ENCODE measurements around the gene DNAJB8. TPM values are rescaled to one million over a fixed set of nuclear protein-coding genes. Genes with fewer than 3 reads are reported as not detected.

The DNAJB8 gene
- total and polyA plus RNA-seq, 4 donors, result not detected

GRCh38 chr3:128455116-128455515 is 11.6 kb downstream of the DNAJB8 start (continued):
- TF ChIP-seq REST (IDR thresholded peaks at IDR 0.05), result no peak
- TF ChIP-seq NR2F2 (IDR thresholded peaks at IDR 0.05), result no peak
- no peak for TF ChIP-seq JUND (IDR thresholded peaks at IDR 0.05)
- no peak for TF ChIP-seq CTCF (IDR thresholded peaks at IDR 0.05; ENCODE audit: low read depth, low read length, missing input control)
- TF ChIP-seq SP1 (IDR thresholded peaks at IDR 0.05), result no peak
- no peak for TF ChIP-seq HNF4A (conservative IDR thresholded peaks at IDR 0.05)
- TF ChIP-seq RAD21 (IDR thresholded peaks at IDR 0.05), result no peak
- no peak for TF ChIP-seq HNF4G (IDR thresholded peaks at IDR 0.05)

DNA sequence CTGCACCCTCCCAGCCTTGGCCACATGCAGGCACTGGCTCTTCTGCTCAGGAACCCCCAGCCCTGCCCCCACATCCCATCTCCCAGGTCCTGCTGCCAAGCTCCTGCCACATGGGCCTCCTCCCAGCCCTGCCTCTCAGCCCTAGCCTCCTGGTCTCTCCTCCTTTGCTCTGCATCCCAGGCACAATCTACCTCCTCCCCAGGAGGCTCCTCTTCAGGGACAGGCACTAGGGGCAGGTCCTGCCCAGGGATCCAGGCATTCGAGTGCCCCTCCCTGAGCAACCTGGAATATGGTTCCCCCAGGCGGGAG is 12.4 kb downstream of the DNAJB8 start:
- no peak overlapping the region for H3K9ac ChIP-seq (ENCODE audit: low read depth in 1 of 2, low read length in 2 of 2)
- no peak overlapping the region for H3K4me3 ChIP-seq (ENCODE audit: low read depth in 1 of 3, low read length in 3 of 3)
- H3K9me3 ChIP-seq (ENCODE audit: control insufficient read depth in 4 of 4, low read length in 3 of 4), result no peaks in the 10 kb centered on the region
- no peaks in the 10 kb centered on the region for H3K36me3 ChIP-seq (ENCODE audit: control insufficient read depth in 4 of 4, insufficient read depth in 3 of 4, low read depth in 1 of 4, low read length in 3 of 4)
- TF ChIP-seq, protein P1, sequence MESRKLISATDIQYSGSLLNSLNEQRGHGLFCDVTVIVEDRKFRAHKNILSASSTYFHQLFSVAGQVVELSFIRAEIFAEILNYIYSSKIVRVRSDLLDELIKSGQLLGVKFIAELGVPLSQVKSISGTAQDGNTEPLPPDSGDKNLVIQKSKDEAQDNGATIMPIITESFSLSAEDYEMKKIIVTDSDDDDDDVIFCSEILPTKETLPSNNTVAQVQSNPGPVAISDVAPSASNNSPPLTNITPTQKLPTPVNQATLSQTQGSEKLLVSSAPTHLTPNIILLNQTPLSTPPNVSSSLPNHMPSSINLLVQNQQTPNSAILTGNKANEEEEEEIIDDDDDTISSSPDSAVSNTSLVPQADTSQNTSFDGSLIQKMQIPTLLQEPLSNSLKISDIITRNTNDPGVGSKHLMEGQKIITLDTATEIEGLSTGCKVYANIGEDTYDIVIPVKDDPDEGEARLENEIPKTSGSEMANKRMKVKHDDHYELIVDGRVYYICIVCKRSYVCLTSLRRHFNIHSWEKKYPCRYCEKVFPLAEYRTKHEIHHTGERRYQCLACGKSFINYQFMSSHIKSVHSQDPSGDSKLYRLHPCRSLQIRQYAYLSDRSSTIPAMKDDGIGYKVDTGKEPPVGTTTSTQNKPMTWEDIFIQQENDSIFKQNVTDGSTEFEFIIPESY (IDR thresholded peaks at IDR 0.05), result no peak
- TF ChIP-seq HNF4A (conservative IDR thresholded peaks at IDR 0.05) (no peak), CTCF (IDR thresholded peaks at IDR 0.05; ENCODE audit: low read depth, low read length, missing input control) (no peak), ATF3 (IDR thresholded peaks at IDR 0.05) (no peak), FOXA1 (IDR thresholded peaks at IDR 0.05) (no peak), EGR1 (IDR thresholded peaks at IDR 0.05; ENCODE audit: low read depth in 2 of 2) (no peak), JUND (IDR thresholded peaks at IDR 0.05) (no peak), FOXA2 (IDR thresholded peaks at IDR 0.05) (no peak), NR2F2 (IDR thresholded peaks at IDR 0.05) (no peak), HNF4G (IDR thresholded peaks at IDR 0.05) (no peak), SP1 (IDR thresholded peaks at IDR 0.05) (no peak), GABPA (IDR thresholded peaks at IDR 0.05 in 1 of 2, conservative IDR thresholded peaks at IDR 0.05 in 1 of 2) (no peak), RXRA (IDR thresholded peaks at IDR 0.05) (no peak), TAF1 (conservative IDR thresholded peaks at IDR 0.05) (no peak), REST (IDR thresholded peaks at IDR 0.05) (no peak), YY1 (IDR thresholded peaks at IDR 0.05) (no peak)
- TF ChIP-seq, protein P2, sequence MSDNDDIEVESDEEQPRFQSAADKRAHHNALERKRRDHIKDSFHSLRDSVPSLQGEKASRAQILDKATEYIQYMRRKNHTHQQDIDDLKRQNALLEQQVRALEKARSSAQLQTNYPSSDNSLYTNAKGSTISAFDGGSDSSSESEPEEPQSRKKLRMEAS (IDR thresholded peaks at IDR 0.05), result no peak
- peaks cover 0 to 2% (median under 1%) of the 10 kb centered on the region in 4 donors for H3K27me3 ChIP-seq (ENCODE audit: control insufficient read depth in 4 of 4, insufficient read depth in 4 of 4, low read length in 3 of 4)
- WGBS, result 90% methylated on average over 2 of the region's 2 CpGs
- no peak overlapping the region for H3K27ac ChIP-seq (ENCODE audit: low read depth in 1 of 2, low read length in 2 of 2)
- no peak for DNase-seq (ENCODE audit: low spot score)
- H3K4me1 ChIP-seq (ENCODE audit: control insufficient read depth in 4 of 4, insufficient read depth in 4 of 4, low read length in 3 of 4), result no peaks in the 10 kb centered on the region
